Body of pancreas (tissue), 4 donors: ENCODE measurements around the gene SPAG8. TPM values are rescaled to one million over a fixed set of nuclear protein-coding genes. Genes with fewer than 3 reads are reported as not detected.

ENCODE experiments used
- ATAC-seq: fragments of 150-250 bp; one replicate; pipeline ENCODE4 v1.9.1; 2016
- DNase-seq, 4 donors: peaks; one replicate each; pipeline ENCODE4 v3.0.0-alpha.2; 2019
- H3K27ac ChIP-seq, 4 donors: fragments of 200-600 bp; sonication (generic); 1 replicate in 3 of 4; 2 replicates in 1 of 4; pipeline versions ENCODE4 v1.5.1 to v1.6.1; 2016 to 2019; ENCODE audit warnings: mild to moderate bottlenecking in 1 of 4, mixed read lengths in 1 of 4, moderate library complexity in 1 of 4
- H3K27me3 ChIP-seq, 2 donors: fragments of 200-600 bp; sonication (generic); one replicate each; pipeline ENCODE4 v1.6.0; 2016; ENCODE audit warnings: mild to moderate bottlenecking in 1 of 2
- H3K36me3 ChIP-seq, 2 donors: fragments of 200-600 bp; sonication (generic); replicated peaks in 1 of 2; 2 replicates each; pipeline ENCODE4 v1.5.1; 2016; ENCODE audit warnings: low read depth in 2 of 2; ENCODE audit not compliant: insufficient read depth in 1 of 2
- H3K4me1 ChIP-seq: fragments of 200-600 bp; sonication (generic); one replicate; pipeline ENCODE4 v1.6.0; 2016
- H3K4me3 ChIP-seq, 2 donors: fragments of 200-600 bp; sonication (generic); 1 replicate in 1 of 2; 2 replicates in 1 of 2; pipeline ENCODE4 v1.5.1; 2016 to 2019
- H3K9me3 ChIP-seq, 3 donors: fragments of 200-600 bp; sonication (generic); 1 replicate in 2 of 3; 2 replicates in 1 of 3; pipeline ENCODE4 v1.5.1; 2016
- CTCF ChIP-seq, 7 experiments: fragments of 450-650 bp in 4 of 7; fragments of 200-600 bp in 3 of 7; sonication (generic) in 3 of 7; IDR thresholded peaks; one replicate each; pipeline ENCODE4 v1.5.1; 2016 to 2019; ENCODE audit warnings: antibody characterized with exemption in 7 of 7
- POLR2A ChIP-seq, 3 donors: fragments of 450-650 bp; IDR thresholded peaks; one replicate each; pipeline ENCODE4 v1.6.1; 2016; ENCODE audit warnings: antibody characterized with exemption in 3 of 3, mild to moderate bottlenecking in 2 of 3
- WGBS, 2 donors: methylation state at CpG; one replicate each; pipeline ENCODE4 v1.1.5; 2017; 5-methylcytosine and 5-hydroxymethylcytosine counted together
- intact Hi-C: fragments of 100-400 bp; cut with DNase I; formaldehyde crosslinking; loops from one replicate; pipeline ENCODE4 v1.15.1; 2023
- total RNA-seq, 2 donors: library from RNA; depleted of rRNA; stranded (reverse); fragments of >200 nt; gene quantifications; one replicate each; pipeline ENCODE4 v1.1.0, GENCODE V29; 2016

Gene SPAG8
- total RNA-seq, 2 donors from 2014 or later, result 1.6 TPM; not detected in 1

- no peak overlapping the region for H3K4me3 ChIP-seq
- ATAC-seq (no peak), DNase-seq (no peak)
- peaks cover 7% of the 10 kb centered on the region for H3K4me1 ChIP-seq
- no peaks in the 10 kb centered on the region for H3K9me3 ChIP-seq
- intact Hi-C loops, result loop anchor here (5.0 kb wide), 1 partner anchor 85 kb away; no protein-coding TSS in a partner anchor
- WGBS, 2 donors, result 87 to 93% methylated on average over 17 to 34 of the region's 34 CpGs
- H3K27ac ChIP-seq, result no peak overlapping the region
- no peaks in the 10 kb centered on the region for H3K27me3 ChIP-seq
- no peaks in the 10 kb centered on the region for H3K36me3 ChIP-seq
- TF ChIP-seq CTCF (IDR thresholded peaks at IDR 0.05), result no peak
- TF ChIP-seq POLR2A (IDR thresholded peaks at IDR 0.05), result no peak
Measured at GRCh38 chr9:35792024-35792813, 19.8 kb downstream of the SPAG8 start.

GRCh38 chr9:35791297-35791921 is 20.7 kb downstream of the SPAG8 start, which contains the start of gene NPR2:
TSS of gene NPR2 (plus strand) at chr9:35791591. CDS start at chr9:35792409, 818 bp downstream.
- H3K4me1 ChIP-seq, result peaks cover 7% of the 10 kb centered on the region

GRCh38 chr9:35790385-35791296 is 21.4 kb downstream of the SPAG8 start:
- Histone ChIP-seq H3K9me3 (no peaks in the 10 kb centered on the region), H3K27me3 (no peaks in the 10 kb centered on the region), H3K4me1 (peaks cover 7% of the 10 kb centered on the region), H3K27ac (no peak overlapping the region), H3K36me3 (no peaks in the 10 kb centered on the region), H3K4me3 (no peak overlapping the region)
- WGBS, 2 donors, result 50 to 58% methylated on average over 35 to 37 of the region's 37 CpGs
- intact Hi-C loops, result loop anchor here (5.0 kb wide), 1 partner anchor 87 kb away; no protein-coding TSS in a partner anchor
- peak; percentile 66 to 78 (median 72) for DNase-seq
- TF ChIP-seq POLR2A (IDR thresholded peaks at IDR 0.05), result no peak
- peak; percentile 70 to 96 (median 86) for TF ChIP-seq CTCF (IDR thresholded peaks at IDR 0.05)
- peak; percentile 94 for ATAC-seq

More at GRCh38 chr9:35791297-35791921, 20.7 kb downstream of the SPAG8 start, which contains the start of gene NPR2:
- H3K27ac ChIP-seq, result no peak within 1 kb of the TSS
- H3K36me3 ChIP-seq, result no peaks in the 10 kb centered on the region
- no peaks in the 10 kb centered on the region for H3K9me3 ChIP-seq
- no peak for TF ChIP-seq POLR2A (IDR thresholded peaks at IDR 0.05)
- no peak for TF ChIP-seq CTCF (IDR thresholded peaks at IDR 0.05)
- DNase-seq (no peak), ATAC-seq (peak; percentile 16)
- intact Hi-C loops, result loop anchor here (5.0 kb wide), 1 partner anchor 86 kb away; no protein-coding TSS in a partner anchor
- no peaks in the 10 kb centered on the region for H3K27me3 ChIP-seq
- WGBS, 2 donors, result 52 to 62% methylated on average over 42 to 49 of the region's 64 CpGs
- no peak within 1 kb of the TSS for H3K4me3 ChIP-seq

- no peaks in the 10 kb centered on the region for H3K9me3 ChIP-seq
- no peak overlapping the region for H3K4me3 ChIP-seq
- H3K4me1 ChIP-seq, result peaks cover 7% of the 10 kb centered on the region
- H3K27ac ChIP-seq, result no peak overlapping the region
- DNase-seq (no peak), ATAC-seq (no peak)
- no peaks in the 10 kb centered on the region for H3K27me3 ChIP-seq
- H3K36me3 ChIP-seq, result no peaks in the 10 kb centered on the region
- intact Hi-C loops, result loop anchor here (5.0 kb wide), 1 partner anchor 87 kb away; no protein-coding TSS in a partner anchor
- TF ChIP-seq POLR2A (IDR thresholded peaks at IDR 0.05) (no peak), CTCF (IDR thresholded peaks at IDR 0.05) (no peak)
- 25 to 31% methylated on average over 4 of the region's 4 CpGs for WGBS, 2 donors
Measured at GRCh38 chr9:35790025-35790384, 22.1 kb downstream of the SPAG8 start.
